Activated T-cell treated with anti-CD3 and anti-CD28 coated beads, Interleukin-2, amount 50 U/mL, for 1 hour (primary cell): ENCODE data around the gene CNTN4.

ENCODE experiments used
- DNase-seq: peaks from one replicate; pipeline ENCODE4 v3.0.0-alpha.2; 2020

The CNTN4 gene

DNA sequence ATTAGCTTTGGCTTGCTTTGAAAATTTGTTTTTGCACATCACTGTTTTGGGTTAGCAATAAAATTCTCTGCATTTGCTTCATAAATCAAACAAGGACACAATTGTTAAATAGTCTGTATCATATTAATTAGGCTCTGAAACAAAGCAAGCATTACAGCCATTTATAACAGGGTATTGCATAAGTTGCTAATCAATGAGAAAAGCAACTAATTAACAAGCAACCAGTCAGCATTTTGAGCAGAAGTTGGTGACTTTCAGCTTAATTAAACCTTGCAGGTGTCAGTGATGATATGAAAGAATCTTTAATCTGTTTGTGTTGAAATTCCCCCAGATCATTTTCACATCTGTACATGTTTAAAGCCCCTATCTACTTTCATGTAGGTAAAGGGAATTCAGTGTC, 516.4 kb downstream of the CNTN4 start:
- no peak for DNase-seq

- DNase-seq, result no peak
These were observed 524.8 kb downstream of the CNTN4 start for GRCh38 chr3:2623436-2623835.

DNA sequence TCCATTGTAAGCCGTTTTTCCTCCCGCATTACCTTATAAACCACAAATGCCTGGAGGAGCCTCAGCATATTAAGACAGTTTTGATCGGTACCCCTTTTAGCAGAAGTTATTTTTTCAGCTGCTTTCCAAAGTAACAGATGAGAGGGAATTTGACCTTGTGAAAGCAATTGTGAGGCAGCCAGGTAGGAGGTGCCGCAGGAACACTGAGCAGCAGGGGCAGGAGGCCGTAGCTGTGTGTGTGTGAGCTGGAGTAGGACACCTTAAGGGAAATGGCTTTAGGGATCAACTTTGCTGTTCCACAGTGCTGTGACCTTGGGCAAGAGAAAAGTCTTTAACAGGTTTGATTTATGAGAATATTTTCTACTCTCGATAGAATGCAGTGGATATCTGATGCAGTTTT, 529.5 kb downstream of the CNTN4 start:
- DNase-seq, result no peak

DNA sequence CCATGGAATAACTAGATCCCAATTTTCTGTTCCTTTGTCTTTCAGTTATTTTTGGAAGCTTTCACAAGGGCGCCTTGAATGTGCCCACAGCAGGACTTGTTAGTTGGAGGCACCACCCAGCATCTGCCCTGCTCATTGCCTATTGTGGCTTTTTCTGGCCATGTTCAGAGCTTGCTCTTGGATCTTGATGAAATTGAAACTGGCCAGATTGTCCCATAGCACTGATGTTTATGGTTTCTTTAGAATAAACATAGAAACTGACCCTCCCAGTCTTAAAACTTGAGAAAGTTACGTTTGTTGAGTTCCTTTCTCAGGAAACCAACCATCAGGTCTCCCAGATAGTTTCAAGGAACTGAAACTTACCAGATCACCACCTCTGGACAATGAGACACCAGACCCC, 536.8 kb downstream of the CNTN4 start:
- DNase-seq, result no peak

GRCh38 chr3:2643606-2644005, 544.9 kb downstream of the CNTN4 start:
- no peak for DNase-seq

DNA sequence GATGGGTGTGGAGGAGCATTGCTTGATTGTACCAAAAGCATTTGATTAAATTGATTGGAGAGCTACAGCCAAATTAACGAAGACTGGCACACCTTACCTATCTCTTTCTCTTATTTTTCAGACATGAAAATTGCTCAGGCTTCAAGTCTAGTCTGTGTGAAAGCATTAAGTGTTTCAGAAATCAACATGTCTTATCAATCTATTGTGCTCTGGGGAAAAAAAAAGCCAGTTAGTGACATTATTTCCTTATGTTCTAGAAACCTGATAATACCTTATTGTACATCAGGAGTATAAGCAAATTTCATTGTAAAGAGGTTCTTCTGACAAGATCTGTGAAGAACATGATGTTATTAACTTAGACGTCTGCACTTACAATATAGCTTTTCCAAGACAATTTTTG, 546.3 kb downstream of the CNTN4 start:
- DNase-seq, result no peak

- no peak for DNase-seq
These were observed 552.1 kb downstream of the CNTN4 start for GRCh38 chr3:2650746-2651145.

GRCh38 chr3:2652386-2652785, 553.7 kb downstream of the CNTN4 start:
- no peak for DNase-seq

DNA sequence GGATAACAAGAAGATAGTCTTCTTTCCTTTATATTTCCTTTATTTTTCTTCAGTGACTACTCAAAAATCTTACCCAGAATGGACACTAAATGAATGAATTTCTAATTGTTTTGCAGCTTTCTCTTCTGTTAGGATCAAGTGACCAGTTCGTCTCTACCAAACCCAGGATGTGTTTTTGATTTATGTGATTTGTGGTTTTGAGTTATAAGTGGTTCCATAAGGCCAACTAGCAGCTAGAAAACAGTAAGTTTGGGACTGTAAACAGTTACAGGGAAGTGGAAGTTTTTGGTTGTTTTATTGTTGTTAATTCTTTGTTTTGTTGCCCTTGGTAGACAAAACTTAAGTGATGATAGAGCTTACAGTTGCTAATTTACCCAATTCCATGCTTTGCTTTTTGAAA, 555.0 kb downstream of the CNTN4 start:
- no peak for DNase-seq

DNA sequence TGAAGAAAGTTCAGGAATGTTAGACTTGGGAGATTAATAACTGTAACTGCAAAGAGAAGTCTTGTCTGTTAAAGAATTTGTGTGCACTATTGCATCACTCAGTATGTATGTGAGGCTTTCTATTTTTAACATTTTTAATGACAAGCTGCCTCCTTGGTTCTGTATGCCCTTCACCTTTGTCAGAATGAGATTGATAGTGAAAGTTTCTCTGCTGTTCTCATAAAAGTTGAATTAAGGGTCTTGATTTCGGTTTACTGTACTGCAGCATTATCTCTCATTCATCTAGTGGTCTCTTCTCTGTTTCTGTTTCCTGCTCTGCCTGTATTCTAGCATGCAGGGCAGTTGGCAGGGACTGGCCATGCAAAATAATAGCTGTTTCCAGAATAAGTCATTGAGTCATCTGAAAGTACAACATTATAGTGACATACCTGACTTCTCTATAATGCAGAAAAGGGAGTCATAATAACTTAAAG, 556.6 kb downstream of the CNTN4 start:
- no peak for DNase-seq

DNA sequence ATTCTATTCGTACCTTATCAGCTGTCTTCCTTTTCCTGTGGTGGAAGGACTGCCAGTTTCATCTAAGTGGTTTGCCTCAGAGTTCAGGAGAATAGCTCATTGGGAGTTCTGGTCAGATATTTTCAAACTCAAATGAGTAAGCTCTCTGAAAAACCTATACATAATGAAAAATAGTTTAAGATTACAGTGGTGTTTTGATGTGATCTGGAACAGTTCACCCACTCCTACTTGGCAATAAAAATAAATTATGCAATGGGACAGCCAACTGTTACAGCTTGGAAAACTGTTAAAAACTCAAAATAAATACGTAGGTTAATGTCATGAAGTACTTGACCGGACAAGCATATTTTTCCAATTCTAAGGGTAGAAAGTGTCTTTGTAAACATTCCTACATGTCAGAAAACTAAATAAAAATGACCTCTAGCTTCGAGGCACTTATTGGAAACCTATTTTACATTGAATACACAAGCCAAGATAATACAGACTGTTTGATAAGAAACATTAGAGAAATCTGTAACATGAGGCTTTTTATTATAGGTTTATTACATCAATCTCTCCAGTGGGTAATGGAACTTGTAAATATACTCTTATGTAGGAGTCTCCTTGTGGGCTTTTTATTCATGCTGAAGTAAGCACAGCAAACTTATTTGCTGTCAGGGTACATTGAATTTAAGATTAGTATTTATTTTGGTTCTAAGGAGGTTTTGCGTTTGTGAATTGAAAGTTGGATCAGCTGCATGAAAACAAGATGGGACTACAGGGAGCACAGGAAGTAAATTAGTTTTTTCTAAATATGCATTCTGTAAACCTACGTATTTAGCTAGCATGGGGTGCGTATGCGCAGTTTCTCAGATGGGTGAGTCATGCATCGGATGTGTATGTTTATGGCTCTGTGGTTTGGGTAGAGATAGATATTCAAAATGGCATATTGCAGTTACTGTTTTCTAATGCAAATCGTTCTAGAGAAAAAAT, 558.4 kb downstream of the CNTN4 start:
- no peak for DNase-seq

DNA sequence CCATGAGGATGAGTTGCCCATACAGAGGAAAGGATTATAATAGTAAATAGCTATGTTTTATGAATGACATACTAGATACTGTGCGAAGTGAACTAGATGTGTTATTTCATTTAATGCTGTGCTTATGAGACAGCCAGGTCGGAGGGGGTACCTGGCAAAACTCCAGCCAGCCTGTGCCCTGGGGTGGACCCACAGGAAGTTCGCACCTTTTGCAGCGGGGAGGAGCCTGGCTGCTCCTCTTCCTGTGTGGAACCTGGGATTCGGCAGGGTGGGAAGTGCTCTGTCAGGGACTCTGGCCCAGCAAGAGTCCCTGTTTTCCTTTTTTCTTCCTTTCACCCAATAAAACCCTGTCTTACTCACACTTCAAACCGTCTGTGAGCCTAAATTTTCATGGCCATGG, 559.3 kb downstream of the CNTN4 start:
- no peak for DNase-seq

DNA sequence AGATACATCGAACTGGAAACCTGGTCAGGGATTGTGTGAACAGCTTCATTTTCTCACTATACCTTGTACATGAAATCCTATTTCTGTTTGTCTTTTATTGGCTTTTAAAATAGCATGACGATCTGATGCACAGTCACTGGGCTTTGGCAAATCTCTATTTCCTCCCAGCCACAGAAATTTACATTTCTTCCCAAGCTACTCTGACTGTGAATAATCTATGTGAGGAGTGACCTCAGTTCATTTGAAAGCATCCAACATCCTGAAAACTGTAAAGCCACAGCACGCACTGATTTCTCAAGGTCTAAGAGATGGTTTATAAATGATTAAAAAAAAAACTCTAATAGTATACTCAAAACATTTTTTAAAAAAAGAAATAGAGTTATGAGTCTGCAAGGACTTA, 561.2 kb downstream of the CNTN4 start:
- no peak for DNase-seq

DNA sequence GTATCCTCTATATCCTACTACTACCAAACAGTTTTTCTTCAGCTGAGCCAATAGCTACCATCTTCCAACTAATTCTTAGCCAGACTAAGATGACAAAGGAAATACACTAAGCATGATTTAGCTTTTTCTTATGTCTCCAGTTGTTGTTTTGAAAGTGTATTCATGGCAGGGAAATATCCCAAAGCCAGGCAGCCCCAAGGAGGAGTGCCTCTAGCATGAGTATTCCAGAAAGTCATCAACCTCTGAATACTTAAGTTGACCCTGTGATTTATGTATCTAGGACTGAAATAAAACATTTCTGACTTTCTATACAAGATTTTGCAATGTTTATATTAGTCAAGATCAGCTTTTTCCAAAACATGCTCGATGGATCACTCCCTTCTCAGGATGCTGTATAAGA, 562.4 kb downstream of the CNTN4 start:
- no peak for DNase-seq

- no peak for DNase-seq
These were observed 578.8 kb downstream of the CNTN4 start for GRCh38 chr3:2677501-2677900.

DNA sequence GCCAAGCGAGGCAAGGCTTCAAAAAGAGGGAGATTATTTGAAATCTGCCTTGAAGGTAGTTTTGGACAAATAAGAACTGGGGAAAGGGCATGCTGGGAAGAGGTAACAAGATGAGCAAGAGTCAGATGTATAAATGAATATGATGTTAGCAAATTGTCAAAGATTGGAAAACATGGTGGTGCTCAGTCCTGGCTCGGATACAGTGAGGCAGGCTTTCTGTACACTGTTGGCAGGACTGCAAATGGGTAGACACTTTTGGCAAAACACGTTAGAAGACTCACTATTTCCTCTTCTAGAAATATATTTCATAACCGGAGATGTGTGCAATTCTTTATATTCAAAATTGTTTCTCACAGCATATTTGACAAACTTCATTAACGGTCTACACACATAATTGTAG, 581.6 kb downstream of the CNTN4 start:
- DNase-seq, result no peak

DNA sequence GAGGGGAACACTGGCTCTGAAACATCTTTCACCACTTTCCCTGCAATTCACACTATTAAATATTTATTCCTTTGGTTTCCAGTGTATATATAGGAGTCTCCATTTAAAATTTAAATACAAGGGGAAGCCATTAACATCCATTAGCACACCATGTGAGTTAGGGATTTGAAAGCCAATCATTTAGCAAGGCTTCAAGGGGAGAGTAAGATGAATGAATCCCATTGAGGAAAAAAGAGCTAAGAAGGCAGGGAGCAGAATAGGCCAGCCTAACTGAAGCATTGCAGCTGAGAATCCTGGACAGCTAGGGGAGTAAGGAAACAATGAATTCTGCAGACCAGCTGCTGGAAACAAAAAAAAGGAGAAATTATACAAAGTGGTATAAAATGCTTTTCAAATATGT, 585.4 kb downstream of the CNTN4 start:
- no peak for DNase-seq

DNA sequence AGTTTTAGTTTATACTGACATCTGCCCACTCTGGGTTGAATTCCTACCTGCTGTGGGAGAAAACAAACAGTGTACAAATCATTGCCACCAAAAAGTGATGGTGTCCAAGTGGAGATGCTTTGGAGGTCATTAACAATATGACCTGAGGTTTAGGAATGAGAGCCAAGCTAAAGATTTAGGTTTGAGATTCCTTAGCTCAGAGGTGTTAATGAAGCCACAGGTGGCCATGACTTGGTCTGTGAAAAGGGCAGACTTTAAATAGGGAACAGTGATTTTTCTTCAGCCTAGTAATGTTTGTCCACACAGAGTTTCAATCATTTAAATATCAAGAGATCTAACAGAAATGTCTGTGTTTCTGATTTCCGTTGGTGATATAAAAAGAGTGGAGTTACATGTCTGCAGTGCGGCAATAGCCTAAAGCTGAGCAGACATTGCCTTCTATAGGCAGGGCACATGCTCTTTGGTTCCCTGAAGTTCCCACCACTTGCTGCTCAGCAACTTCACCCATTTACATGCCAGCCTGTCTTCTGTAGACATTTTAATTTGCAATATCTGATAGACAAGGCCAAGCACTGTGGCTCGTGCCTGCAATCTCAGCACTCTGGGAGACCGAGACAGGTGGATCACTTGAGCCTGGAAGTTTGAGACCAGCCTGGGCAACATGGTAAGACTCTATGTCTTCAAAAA, 588.3 kb downstream of the CNTN4 start:
- no peak for DNase-seq

DNA sequence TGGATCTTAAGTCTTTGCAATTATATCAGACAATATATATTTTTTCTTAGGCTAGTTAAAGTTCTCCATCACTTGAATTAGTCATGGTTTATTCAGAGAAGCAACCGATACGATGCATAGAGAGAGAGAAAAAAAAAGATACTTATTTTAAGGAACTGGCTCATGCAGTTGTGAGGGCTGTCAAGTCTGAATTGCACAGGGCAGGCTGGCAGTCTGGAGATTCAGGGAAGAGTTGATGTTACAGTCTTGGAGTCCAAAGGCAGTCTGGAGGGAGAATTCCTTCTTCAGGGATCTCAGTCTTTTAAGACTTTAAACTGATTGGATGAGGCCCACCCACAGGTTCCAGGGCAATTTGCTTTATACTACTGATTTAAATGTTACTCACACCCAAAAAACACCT, 598.9 kb downstream of the CNTN4 start:
- no peak for DNase-seq

- DNase-seq, result no peak
These were observed 602.8 kb downstream of the CNTN4 start for GRCh38 chr3:2701471-2701870.

DNA sequence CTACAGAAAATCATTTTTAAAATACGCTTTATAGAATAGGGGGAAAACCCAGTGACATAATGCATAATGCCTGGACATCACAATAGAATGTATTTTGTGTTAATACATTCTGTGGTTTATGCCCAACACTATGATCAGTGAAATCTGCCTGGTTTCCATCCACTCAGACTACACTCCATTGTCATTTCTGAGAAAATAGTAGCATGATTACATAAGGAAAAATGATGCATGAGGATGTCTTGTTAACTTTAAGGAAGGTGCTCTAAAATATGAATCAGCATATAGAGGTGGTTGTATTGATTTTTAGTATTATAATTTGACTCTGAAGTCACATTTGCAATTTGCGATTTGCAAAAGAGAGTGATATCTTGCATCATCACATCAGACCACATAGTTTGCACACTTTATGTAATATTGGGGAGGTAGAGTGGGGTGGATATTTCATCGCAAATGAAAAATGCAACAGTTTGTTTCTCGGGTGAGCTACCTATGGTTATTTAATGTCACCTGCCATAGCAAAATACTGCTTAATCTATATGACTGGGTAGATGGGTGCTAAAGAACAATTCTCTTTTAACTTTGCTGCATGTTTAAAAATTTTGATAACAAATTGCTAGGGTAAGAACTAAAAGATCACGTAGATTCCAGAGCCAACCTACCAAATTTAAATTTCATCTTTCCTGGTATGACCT, 607.6 kb downstream of the CNTN4 start:
- no peak for DNase-seq

DNA sequence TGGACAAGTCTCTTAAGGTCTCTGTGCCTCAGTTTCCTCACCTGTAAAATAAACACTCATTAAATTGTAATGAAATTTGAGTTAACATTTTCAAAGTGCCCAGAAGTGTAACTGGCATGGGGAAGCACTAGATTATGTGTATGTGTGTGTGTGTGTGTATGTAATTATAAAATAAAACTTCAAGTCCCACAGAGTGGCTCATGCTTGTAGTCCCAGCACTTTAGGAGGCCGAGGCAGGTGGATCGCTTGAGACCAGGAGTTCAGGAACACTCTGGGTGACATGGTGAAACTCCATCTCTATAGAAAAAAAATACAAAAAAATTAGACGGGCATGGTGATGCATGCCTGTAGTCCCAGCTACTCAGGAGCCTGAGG, 608.2 kb downstream of the CNTN4 start:
- DNase-seq, result no peak

- DNase-seq, result no peak
These were observed 612.4 kb downstream of the CNTN4 start for GRCh38 chr3:2711081-2711480.

GRCh38 chr3:2713923-2714322, 615.3 kb downstream of the CNTN4 start:
- DNase-seq, result no peak
